Nucleus accumbens (tissue), 56 donors: Measurements from ENCODE around the gene GDPD2.
"Not testable (repeated sequence)": the region's sequence is repeated elsewhere in the genome, so short reads cannot be mapped to it uniquely, and the experiment has no call there.

ENCODE experiments used
- DNase-seq, 56 donors: peaks; one replicate each; lab custom pipeline; 2025; lab: John Stamatoyannopoulos, UW

GDPD2 gene

GRCh38 chrX:70422851-70423341, at the start of gene GDPD2:
Gene GDPD2 (plus strand): TSS chrX:70423314. CDS start chrX:70424985, 1,671 bp downstream.
- DNase-seq: peak in 26 of 56 donors; percentile 1 to 63 (median 23)

DNA sequence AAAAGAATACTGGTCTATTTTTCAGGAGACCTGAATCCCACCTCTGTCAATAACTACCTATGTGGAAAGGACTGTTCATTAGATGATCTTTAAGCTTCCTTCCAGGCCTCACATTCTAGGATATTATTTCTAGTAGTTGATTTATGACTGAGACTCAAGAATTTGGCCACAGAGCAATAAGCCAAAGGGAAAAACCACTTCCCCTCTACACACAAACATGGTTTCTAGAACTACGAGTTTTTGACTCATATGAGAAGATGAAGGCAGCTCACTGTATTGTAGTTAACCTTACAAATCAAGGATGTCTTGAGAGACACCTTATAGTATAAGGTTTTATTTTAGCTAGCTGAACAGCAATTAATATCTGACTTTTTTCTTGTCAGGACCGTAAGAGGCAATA, 36.9 kb upstream of the GDPD2 start:
- DNase-seq: no peak

DNA sequence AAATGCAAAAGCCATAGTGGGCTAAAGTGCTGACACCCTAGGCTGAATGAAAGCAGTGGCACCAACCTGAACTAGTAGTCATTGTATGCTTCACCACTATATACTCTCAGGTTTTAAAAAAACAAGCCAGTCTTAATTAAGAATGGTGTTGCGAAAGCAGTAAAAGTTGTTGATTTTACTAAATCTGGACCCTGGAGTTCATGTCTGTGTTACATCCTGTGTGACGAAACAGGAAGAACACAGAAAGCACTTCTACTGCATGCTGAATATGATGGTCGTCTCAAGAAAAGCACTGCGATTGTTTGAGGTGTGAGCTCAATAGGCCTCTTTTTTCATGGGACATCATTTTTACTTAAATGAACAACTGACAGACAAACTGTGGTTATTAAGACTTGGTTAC, 24.2 kb upstream of the GDPD2 start:
- no peak for DNase-seq

GRCh38 chrX:70400181-70400580, 22.9 kb upstream of the GDPD2 start:
- not testable (repeated sequence) for DNase-seq

- no peak for DNase-seq
Observed at GRCh38 chrX:70402721-70403120, 20.4 kb upstream of the GDPD2 start.

GRCh38 chrX:70405003-70405402, 18.1 kb upstream of the GDPD2 start:
- no peak for DNase-seq

GRCh38 chrX:70410921-70411320, 12.2 kb upstream of the GDPD2 start:
- no peak for DNase-seq

DNA sequence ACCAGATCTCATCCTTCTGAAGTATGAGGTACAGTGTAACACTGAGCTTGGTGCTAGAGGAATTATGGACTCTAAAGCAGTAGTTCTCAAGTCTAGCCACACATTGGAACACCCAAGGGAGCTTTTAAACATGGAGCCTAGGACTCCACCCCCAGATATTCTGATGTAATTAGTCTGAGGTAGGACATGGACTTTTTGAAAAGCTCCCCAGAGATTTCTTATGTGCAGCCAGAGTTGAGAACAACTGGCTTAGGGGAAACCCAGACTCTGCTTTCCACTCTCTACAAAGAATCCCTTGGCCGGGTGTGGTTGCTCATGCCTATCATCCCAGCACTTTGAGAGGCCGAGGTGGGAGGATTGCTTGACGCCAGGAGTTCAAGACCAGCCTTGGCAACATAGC, 11.6 kb upstream of the GDPD2 start:
- DNase-seq: no peak

GRCh38 chrX:70421618-70422017, 1.5 kb upstream of the GDPD2 start:
- peak in 37 of 56 donors; percentile 0 to 78 (median 23) for DNase-seq

DNA sequence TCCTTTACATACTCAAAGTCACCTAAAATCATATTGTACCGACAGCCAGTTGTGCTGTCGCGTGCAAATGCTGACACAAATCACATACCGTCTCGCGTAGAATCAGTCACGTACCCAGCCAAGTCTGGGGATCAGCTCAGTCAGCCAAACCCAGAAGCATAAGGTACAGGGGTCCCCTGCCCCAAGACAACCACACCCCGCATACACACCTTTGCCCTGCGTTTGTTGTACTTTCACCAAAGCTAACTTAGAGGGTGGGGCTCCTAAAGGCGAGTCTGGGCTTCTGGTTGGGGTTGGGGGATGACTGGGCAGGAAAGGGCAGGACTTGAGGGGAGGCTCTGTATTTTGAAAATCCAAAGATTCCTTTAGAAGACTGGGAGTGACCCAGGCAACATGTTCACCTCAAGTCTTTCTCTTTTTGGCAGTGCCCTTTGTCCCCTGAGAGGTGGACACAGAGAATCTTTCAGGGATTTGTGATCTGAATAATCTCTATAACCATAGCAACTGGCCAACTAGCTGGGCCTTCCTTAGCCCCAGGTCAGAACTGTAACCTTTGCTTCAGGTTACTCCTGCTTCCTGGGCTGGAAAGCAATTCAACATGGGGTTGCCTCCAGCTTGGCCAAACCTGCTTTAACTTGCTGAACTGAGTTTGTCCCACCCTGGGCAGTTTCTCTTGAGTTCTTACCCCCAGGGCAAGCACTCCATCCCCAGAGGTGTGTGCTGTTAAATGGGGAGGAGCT, 992 bp downstream of the GDPD2 start:
- no peak for DNase-seq

DNA sequence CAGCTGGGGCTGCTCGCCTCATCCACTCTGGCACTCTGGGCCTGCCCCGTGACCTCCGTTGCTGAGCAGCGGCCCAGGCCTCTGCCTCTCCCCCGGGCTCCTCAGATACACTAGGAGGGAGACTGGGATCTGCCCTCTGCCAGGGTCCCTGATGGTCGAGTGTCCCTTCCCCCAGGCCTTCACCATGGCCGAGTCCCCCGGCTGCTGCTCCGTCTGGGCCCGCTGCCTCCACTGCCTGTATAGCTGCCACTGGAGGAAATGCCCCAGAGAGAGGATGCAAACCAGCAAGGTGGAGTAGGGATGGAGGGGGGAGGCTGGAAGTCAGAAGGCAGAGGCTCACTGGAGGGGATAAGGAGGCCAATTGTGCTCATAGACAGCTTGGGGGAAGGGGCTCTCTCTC, 1.7 kb downstream of the GDPD2 start:
- peak in 3 of 56 donors; percentile 0 to 24 (median 0) for DNase-seq

DNA sequence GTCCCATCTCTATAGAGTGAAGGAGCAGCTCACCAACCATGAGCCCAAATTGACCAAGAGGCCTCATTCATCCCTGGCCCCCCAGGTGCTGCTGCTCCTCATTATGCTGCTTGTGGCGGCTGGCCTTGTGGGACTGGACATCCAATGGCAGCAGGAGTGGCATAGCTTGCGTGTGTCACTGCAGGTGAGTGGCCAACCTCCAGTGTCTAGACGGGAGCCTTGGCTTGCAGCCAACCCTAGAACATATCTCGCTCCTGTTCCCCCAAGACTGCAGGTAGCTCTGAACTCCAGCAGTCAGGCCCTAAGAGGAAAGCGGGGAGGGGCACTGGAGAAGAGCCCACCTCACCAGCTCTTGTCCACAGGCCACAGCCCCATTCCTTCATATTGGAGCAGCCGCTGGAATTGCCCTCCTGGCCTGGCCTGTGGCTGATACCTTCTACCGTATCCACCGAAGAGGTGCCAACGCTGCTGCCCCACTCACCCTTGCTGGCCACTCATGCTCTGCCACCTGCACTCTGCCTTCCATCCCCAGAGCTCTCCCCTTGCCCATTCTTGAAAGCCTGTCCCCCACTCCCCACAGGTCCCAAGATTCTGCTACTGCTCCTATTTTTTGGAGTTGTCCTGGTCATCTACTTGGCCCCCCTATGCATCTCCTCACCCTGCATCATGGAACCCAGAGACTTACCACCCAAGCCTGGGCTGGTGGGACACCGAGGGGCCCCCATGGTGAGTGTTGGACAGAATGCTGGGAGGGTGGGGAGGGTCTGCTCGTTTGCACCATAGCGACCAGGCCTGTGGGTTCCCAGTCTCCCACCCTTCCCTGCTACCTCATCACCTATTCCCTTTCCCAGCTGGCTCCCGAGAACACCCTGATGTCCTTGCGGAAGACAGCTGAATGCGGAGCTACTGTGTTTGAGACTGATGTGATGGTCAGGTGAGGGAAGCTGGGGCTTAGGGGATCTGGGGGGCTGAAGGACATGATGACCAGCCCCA, 3.5 kb downstream of the GDPD2 start:
- DNase-seq: no peak

DNA sequence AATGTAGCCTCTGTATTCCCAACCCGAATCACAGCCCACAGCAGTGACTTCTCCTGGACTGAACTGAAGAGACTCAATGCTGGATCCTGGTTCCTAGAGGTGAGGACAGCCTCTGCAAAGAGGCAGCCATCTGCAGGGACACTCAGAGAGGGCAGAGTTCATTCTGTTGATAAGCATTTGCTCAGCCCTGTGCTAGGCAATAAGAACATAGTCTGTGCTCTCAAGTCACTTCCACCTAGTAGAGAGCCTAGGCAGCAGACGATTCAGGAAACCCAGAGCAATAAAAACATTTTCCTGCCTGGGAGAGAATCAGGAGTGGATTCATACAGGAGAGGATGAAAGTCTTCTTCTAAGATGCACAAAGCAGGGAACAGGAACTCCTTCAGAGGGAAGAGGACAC, 4.3 kb downstream of the GDPD2 start:
- no peak for DNase-seq

DNA sequence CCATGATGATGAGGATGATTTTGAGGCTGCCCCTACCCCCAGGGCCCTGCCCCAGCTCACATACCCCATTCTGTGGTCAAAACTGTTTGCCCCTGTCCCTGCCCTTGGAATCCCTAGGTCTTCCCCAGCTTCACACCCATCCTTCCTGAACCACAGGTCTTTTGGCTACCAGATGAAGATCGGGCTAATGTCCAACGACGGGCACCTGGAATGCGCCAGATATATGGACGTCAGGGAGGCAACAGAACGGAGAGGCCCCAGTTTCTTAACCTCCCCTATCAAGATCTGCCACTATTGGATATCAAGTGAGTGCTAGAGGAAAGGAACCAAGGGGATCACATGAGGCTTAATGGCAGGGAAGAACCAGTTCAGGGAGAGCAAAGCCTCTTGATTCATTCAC, 6.6 kb downstream of the GDPD2 start:
- DNase-seq: no peak

GRCh38 chrX:70432936-70433847, 10.1 kb downstream of the GDPD2 start:
- DNase-seq: no peak

GRCh38 chrX:70433848-70434351, 10.8 kb downstream of the GDPD2 start:
- peak in 55 of 56 donors; percentile 1 to 76 (median 47) for DNase-seq

DNA sequence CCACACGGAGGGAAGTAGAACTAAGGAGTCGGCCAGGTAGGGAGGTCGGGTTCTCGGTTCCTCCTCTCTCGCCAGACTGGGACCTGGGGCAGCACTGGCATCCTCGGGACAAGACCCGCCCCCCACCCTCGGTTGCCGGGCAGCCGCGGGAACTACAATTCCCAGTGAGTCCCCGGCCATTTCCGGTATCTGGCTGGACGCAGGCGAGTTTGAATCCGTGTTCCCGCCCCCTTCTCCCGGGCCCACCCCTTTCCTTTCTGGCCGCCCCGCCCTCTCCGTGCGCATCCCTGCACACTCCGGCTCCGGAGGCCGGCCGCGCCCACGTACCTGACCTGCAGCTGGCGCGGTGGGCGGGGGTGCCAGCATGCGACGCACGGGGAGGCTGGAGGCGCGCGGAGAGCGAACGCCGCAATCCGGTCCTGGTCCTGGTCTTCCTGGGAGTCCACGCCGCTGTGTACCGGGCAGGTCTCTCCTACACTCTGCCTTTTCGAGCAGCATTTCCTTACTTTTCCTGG, 11.3 kb downstream of the GDPD2 start:
- DNase-seq: peak in 55 of 56 donors; percentile 11 to 86 (median 65)

- peak in 6 of 56 donors; percentile 0 to 16 (median 4) for DNase-seq
Observed at GRCh38 chrX:70434914-70435586, 11.9 kb downstream of the GDPD2 start.

DNA sequence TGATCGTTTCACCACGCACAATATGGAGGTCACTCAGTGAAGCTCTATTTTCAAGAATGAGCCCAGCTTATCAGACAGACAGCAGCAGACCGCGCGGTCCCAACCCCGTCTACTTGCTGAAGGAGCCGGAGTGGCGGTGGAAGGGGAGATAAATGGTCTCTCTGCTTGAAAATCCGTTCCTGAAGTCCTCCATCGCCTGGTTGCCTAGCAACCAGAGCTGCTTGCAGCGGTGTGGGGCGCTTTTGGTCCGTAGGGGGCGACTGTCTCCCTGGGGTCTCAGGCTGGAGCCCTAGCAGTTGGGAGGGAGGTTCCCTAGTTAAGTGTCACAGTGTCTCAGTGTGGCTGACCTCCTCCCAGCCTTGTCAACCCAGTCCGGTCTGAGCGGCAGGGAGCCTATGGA, 13.2 kb downstream of the GDPD2 start:
- DNase-seq: peak in 8 of 56 donors; percentile 2 to 31 (median 6)
